Vagina (tissue), 2 donors: ENCODE measurements around the gene CGNL1.

Experiments used
- POLR2A ChIP-seq, 2 donors: fragments of 450-650 bp; IDR thresholded peaks; one replicate each; pipeline ENCODE4 v1.6.1; 2017; ENCODE audit warnings: antibody characterized with exemption in 2 of 2, mild to moderate bottlenecking in 2 of 2, moderate library complexity in 2 of 2
- TF ChIP-seq, protein P1 (sequence below), 3 experiments: fragments of 450-650 bp in 2 of 3; fragments of 200-600 bp in 1 of 3; sonication (generic) in 1 of 3; IDR thresholded peaks; one replicate each; pipeline ENCODE4 v1.5.1; 2017 to 2019; ENCODE audit warnings: antibody characterized with exemption in 3 of 3, mild to moderate bottlenecking in 2 of 3, moderate library complexity in 2 of 3

- TF ChIP-seq, protein P1, sequence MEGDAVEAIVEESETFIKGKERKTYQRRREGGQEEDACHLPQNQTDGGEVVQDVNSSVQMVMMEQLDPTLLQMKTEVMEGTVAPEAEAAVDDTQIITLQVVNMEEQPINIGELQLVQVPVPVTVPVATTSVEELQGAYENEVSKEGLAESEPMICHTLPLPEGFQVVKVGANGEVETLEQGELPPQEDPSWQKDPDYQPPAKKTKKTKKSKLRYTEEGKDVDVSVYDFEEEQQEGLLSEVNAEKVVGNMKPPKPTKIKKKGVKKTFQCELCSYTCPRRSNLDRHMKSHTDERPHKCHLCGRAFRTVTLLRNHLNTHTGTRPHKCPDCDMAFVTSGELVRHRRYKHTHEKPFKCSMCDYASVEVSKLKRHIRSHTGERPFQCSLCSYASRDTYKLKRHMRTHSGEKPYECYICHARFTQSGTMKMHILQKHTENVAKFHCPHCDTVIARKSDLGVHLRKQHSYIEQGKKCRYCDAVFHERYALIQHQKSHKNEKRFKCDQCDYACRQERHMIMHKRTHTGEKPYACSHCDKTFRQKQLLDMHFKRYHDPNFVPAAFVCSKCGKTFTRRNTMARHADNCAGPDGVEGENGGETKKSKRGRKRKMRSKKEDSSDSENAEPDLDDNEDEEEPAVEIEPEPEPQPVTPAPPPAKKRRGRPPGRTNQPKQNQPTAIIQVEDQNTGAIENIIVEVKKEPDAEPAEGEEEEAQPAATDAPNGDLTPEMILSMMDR (IDR thresholded peaks at IDR 0.05), result no peak
- TF ChIP-seq POLR2A (IDR thresholded peaks at IDR 0.05), result no peak
Observed at GRCh38 chr15:57332326-57332725, 44.0 kb upstream of the CGNL1 start.
